Measurements from ENCODE around the gene FABP7.

Gene FABP7

GRCh38 chr6:122799916-122800686, 20.6 kb downstream of the FABP7 start:
- no peak for DNase-seq

DNA sequence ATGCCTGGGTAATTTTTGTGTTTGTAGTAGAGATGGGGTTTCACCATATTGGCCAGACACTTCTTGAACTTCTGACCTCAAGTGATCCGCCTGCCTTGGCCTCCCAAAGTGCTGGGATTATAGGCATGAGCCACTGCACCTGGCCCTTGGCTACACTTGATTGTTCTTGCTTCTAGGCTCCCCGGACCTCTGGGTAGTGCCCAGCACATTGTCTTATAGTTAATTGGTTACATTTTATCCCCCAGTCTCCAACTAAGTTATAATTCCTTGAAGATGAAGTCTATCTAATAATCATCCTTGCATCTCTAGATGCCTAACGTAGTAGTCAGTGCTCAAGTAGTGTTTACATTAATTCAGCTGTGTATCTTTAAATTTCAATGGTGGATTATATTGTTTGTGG, 21.4 kb downstream of the FABP7 start:
- DNase-seq, result no peak

DNA sequence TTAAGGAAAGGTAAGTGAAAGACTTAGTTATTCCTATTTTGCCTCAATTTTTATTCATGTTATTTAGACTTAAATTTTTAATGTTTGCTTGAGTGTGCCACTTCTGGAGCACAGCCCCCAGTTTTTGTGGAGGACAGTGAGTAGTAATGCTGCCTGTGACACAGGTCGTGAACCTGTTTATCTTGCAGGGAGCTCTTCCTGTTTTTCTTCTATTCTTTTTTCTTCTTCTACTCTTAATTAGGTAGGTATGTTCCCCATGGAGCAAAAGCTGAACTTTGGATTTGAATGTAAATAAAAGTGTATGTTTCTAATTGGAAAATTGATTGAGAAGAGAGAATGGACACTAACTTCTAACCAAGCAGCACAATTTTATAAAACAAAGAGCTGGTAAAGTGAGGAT, 21.9 kb downstream of the FABP7 start:
- DNase-seq, result no peak

GRCh38 chr6:122803171-122803661, 23.7 kb downstream of the FABP7 start:
- DNase-seq, result no peak

- no peak for DNase-seq
Measured at GRCh38 chr6:122804962-122805485, 25.5 kb downstream of the FABP7 start.

- no peak for DNase-seq
Measured at GRCh38 chr6:122806291-122806690, 26.8 kb downstream of the FABP7 start.

DNA sequence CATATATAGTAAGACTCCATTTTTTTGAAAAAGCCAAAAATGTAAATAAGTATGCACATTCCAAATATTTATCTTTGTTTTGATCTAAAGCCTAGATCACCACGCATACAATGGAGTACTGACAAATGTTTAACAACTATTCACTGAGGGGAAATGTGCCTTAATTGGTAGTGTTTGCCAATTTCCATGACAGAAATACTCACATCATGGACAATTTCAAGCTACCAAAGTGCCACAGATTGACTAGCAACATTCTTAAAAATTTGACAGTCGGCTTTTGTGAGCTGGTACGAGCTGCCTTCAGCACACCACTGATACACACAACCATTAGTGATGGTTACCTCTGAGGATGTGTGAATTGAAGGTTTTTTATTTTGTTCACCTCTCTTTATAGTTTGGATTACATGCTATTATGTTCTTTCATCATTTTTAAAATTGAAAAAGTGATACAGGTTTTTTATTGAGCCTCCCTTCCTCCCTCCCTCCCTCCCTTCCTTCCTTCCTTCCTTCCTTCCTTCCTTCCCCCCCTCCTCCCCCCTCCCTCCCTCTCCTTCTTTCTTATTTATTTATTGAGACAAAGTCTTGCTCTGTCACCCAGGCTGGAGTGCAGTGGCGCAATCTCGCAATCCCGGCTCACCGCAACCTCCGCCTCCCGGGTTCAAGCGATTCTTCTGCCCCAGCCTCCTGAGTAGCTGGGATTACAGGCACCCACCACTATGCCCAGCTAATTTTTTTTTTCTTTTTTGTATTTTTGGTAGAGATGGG, 28.8 kb downstream of the FABP7 start:
- no peak for DNase-seq

GRCh38 chr6:122809001-122809400, 29.5 kb downstream of the FABP7 start:
- DNase-seq, result no peak

DNA sequence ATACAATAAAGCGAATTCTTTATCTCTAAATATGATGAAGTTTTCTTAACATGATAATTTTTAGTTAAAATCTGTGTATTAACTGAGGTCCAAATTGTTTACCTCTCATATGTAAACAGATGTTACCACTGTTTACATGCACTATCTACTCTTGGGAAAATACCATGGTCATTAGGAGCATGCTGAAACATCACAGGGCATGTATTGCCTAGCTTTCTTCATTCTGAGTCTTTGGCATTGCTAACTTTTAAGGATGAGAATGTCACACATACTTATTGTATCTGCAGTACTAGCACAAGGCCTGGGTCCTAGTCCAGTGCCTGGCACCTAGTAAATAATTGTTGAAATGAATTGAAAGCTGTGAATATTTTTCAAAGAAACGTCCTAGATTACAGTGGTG, 30.2 kb downstream of the FABP7 start:
- no peak for DNase-seq

GRCh38 chr6:122810189-122810588, 30.7 kb downstream of the FABP7 start:
- DNase-seq, result no peak

DNA sequence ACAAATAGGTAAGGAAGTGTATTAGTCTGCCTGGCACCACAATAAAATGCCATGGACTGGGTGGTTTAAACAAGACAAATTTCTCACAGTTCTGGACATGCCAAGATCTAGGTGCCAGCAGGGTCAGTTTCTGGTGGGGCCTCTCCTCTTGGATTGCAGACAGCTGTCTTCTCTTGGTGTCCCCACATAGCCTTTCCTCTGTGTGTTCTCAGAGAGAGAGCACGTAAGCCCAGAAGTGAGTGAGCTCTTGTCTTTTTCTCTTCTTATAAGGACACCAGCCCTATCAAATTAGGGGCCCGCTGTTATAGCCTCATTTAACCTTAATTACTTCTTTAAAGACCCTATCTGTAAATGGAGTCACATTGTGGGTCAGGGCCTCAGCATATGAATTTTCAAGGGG, 37.8 kb downstream of the FABP7 start:
- no peak for DNase-seq

GRCh38 chr6:122817766-122818165, 38.2 kb downstream of the FABP7 start:
- DNase-seq, result no peak

DNA sequence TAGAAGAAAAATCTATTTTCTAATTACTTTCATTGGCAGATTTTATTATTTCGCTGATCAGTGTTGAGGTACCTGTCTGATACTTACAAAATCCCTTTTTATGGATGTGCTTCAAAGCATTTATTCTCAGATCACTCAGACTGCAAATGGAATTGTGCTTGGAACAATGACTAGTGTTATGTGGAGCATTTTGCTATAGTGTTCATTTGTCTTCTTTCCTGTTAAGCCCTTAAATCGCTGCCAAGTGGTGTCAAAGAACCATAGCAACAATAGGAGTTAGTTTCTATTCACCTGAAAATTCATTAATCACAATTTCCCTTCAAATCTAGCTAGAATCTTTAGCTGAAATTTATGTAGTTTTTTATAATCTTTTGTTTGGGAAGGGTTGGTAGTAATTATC, 39.4 kb downstream of the FABP7 start:
- DNase-seq, result no peak

- DNase-seq, result no peak
Measured at GRCh38 chr6:122821095-122821494, 41.6 kb downstream of the FABP7 start.

- no peak for DNase-seq
Measured at GRCh38 chr6:122825163-122825562, 45.6 kb downstream of the FABP7 start.

DNA sequence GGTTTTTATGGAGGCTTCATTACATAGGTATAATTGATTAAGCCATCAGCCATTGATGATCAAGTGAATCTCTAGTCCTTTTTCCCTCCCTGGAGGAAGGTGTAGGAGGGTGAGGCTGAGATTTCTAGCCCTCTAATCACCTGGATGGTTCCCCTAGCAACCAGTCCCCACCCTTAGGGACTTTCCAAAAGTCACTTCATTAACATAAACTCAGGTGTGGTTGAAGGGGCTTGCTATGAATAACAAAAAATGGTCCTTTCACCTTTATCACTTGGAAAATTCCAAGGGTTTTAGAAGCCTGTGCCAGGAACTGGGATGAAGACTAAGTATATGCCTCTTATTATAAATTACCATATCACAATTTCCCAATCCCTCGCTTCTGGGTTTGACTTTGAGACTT, 49.9 kb downstream of the FABP7 start:
- no peak for DNase-seq

- DNase-seq, result no peak
Measured at GRCh38 chr6:122831511-122831910, 52.0 kb downstream of the FABP7 start.

DNA sequence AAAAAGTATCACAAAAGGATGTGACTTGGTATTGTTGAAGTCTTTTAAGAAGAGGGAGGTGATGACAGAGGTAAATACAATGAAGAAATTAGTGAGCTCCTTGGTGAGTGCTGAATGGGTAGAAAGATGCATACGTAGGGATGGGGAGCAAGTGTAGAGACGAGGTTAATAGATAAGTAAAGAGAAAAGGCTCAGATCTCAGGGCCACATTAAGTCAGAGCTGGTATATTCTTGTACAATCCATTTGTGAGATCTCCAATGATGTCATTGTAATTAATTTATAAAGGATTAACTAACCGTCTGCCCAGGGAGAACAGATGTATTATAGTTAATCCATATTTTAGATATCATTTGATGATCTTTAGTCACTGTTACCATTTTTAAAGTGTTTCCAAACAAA, 52.9 kb downstream of the FABP7 start:
- DNase-seq, result no peak

DNA sequence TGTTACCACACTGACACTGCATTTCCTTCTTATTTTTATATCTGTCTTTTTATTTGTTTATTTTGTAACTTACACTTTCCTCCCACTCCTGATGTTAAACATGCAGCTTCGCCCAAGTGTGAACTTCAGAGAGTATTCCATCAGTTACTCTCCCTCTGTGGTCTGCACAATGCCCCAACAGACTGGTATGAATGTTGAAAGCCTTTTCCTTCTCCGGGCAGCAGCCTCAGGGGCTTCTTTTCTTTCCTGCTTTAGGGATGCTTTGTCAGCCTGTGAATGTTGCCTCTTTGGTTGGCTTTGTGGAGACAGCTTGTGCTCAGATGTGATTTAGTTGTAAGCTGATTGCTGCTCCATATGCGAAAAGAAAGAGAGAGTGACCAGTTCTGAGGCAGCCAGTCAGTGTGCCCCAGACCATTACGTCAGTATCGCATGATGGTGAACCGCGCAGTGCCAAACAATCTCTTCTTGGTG, 53.5 kb downstream of the FABP7 start:
- DNase-seq, result peak; percentile 71

Measured in islet precursor cell (in vitro differentiated cells).